ENCODE data around the gene KIF6.
A peak's percentile ranks its signal among the peaks of the same experiment; 100 is the strongest.

Gene KIF6

GRCh38 chr6:39366931-39367618 lies 358.1 kb downstream of the KIF6 start:
- peak; percentile 65 for DNase-seq

GRCh38 chr6:39365281-39366074 lies 359.7 kb downstream of the KIF6 start:
- DNase-seq: no peak

GRCh38 chr6:39363280-39363679 lies 361.9 kb downstream of the KIF6 start:
- DNase-seq: no peak

- DNase-seq: no peak
Observed at GRCh38 chr6:39362487-39362865, 362.7 kb downstream of the KIF6 start.

- peak; percentile 63 for DNase-seq
Observed at GRCh38 chr6:39361657-39362486, 363.3 kb downstream of the KIF6 start.

GRCh38 chr6:39360378-39360777 lies 364.8 kb downstream of the KIF6 start:
- DNase-seq: no peak

- peak; percentile 86 for DNase-seq
Observed at GRCh38 chr6:39357998-39358686, 367.1 kb downstream of the KIF6 start.

- DNase-seq: no peak
Observed at GRCh38 chr6:39353698-39354315, 371.4 kb downstream of the KIF6 start.

- peak; percentile 32 for DNase-seq
Observed at GRCh38 chr6:39350723-39351505, 374.3 kb downstream of the KIF6 start.

GRCh38 chr6:39348740-39349139 lies 376.5 kb downstream of the KIF6 start:
- no peak for DNase-seq

- DNase-seq: peak; percentile 79
Observed at GRCh38 chr6:39347906-39348585, 377.2 kb downstream of the KIF6 start.

- DNase-seq: peak; percentile 99
Observed at GRCh38 chr6:39347206-39347605, 378.0 kb downstream of the KIF6 start.

GRCh38 chr6:39344821-39345280 lies 380.4 kb downstream of the KIF6 start:
- no peak for DNase-seq

GRCh38 chr6:39343396-39343870 lies 381.8 kb downstream of the KIF6 start:
- DNase-seq: no peak

GRCh38 chr6:39342692-39343395 lies 382.4 kb downstream of the KIF6 start:
- peak; percentile 50 for DNase-seq

- DNase-seq: no peak
Observed at GRCh38 chr6:39341937-39342336, 383.3 kb downstream of the KIF6 start.

GRCh38 chr6:39341352-39341751 lies 383.9 kb downstream of the KIF6 start:
- no peak for DNase-seq

GRCh38 chr6:39339868-39340550 lies 385.2 kb downstream of the KIF6 start:
- DNase-seq: peak; percentile 97

- DNase-seq: no peak
Observed at GRCh38 chr6:39339096-39339867, 385.9 kb downstream of the KIF6 start.

Data from DMS79 (cell line).